Coronary artery (tissue), 2 donors: ENCODE results near the gene USP24.
A peak's percentile ranks its signal among the peaks of the same experiment; 100 is the strongest.

Experiments
- DNase-seq: peaks from one replicate; pipeline ENCODE4 v3.0.0-alpha.2; 2017; ENCODE audit warnings: low spot score
- H3K27ac ChIP-seq, 2 donors: fragments of 200-600 bp; sonication (generic); one replicate each; pipeline ENCODE4 v1.5.1; 2016 to 2019
- H3K4me3 ChIP-seq: fragments of 200-600 bp; sonication (generic); 2 replicates; pipeline ENCODE4 v1.5.1; 2016; ENCODE audit warnings: mild to moderate bottlenecking, moderate library complexity
- CTCF ChIP-seq: fragments of 200-600 bp; sonication (generic); IDR thresholded peaks from one replicate; pipeline ENCODE4 v1.5.1; 2019; ENCODE audit warnings: antibody characterized with exemption

The USP24 gene

DNA sequence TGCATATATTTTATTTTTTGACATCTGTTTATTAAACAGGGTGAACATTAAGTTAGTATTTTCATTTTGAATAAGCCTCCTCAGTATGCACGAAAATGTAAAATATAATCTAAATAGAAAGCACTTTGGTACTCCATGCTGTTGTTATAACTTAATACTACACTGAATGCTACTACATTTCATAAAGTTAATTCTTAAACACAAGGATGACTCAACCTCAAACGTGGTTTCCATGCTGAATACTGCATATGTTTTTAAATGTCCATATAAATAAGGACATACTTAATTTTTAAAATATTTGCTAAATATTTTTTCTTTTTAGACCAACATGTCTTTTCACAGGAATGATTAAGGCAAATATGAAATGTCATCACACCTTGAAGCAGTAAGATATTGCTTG, 83.9 kb downstream of the USP24 start:
- no peak for DNase-seq
- no peak overlapping the region for H3K4me3 ChIP-seq
- TF ChIP-seq CTCF, result no peak
- H3K27ac ChIP-seq, result no peak overlapping the region

- no peak for TF ChIP-seq CTCF
- DNase-seq, result no peak
- no peak overlapping the region for H3K4me3 ChIP-seq
- H3K27ac ChIP-seq, result peak overlapping the region in 1 of 2 donors; percentile 10
Measured at GRCh38 chr1:55129194-55129728, 85.9 kb downstream of the USP24 start.

DNA sequence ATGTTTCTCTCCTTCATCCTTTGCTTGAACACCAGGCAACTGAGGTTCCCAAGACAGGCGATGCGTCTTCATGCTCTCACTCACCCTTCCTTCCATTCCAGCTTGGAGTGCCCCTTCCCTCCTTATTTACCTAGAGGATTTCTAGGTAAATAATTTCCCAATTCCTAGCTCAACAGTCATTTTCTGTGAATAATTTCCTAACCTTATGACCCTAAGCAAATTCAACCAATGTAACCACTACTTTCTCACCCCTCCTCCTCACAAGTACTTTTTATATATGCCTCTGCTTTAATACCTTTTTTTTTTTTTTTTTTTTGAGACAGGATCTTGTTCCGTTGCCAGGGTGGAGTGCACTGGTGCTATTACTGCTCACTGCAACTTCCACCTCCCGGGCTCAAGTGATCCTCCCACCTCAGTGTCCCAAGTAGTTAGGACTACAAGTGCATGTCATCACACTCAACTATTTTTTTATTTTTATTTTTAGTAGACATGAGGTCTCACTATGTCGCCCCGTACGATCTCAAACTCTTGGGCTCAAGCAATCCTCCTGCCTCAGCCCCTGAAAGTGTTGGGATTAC, 86.7 kb downstream of the USP24 start:
- no peak for TF ChIP-seq CTCF
- H3K4me3 ChIP-seq, result no peak overlapping the region
- H3K27ac ChIP-seq, result no peak overlapping the region
- no peak for DNase-seq

DNA sequence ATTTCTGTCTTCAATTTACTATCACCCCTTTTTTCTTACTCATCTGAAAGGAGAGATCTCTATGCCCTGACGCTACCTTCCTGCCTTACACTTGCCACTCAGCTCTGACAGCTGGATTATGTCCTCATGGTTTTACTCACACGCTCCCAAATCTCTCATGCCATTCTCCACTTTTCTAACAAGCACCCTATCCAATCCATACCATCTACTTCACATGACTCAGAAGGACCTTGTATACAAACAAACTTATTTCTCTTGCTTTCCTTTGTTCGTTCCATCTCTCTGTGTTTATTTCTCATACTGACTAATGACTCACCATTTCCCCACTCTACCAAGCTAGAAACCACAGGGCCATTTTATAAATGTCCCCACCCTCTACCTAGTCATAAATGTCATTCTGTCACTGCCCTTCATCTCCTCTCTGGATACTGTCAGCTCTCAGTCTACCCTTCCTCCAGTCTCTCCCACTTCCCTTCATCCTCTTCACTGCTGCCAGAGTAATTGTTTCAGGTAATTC, 87.3 kb downstream of the USP24 start:
- H3K27ac ChIP-seq, result no peak overlapping the region
- no peak for DNase-seq
- H3K4me3 ChIP-seq, result no peak overlapping the region
- TF ChIP-seq CTCF, result no peak

- no peak overlapping the region for H3K27ac ChIP-seq
- no peak overlapping the region for H3K4me3 ChIP-seq
- no peak for DNase-seq
- no peak for TF ChIP-seq CTCF
Measured at GRCh38 chr1:55124470-55124869, 90.7 kb downstream of the USP24 start.

GRCh38 chr1:55120538-55120937, 94.6 kb downstream of the USP24 start:
- H3K27ac ChIP-seq, result no peak overlapping the region
- H3K4me3 ChIP-seq, result no peak overlapping the region
- TF ChIP-seq CTCF, result no peak
- no peak for DNase-seq

DNA sequence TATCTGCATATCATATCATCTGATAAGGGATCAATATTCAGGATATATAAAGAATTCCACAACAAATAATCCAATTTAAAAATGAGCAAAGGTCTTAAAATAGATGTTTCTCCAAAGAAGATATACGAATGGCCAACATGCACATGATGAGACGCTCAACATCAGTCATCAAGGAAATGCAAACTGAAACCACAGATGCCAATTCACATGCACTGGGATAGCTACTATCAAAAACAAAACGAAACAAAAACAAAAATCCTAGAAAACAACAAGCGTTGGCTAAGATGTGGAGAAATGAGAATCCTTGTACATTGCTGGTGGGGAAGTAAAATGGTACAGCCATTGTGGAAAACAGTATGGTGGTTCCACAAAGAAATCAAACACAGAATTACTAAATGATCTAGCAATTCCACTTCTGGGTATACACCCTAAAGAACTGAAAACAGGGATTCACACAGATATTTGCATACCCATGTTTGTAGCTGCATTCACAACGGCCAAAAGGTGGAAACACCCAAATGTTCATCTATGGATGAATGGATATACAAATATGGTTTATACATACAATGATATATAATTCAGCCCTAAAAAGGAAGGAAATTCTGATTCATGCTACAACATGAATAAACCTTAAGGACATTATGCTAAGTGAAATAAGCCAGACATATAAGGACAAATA, 96.4 kb downstream of the USP24 start:
- DNase-seq, result no peak
- Histone ChIP-seq H3K27ac (no peak overlapping the region), H3K4me3 (no peak overlapping the region)
- TF ChIP-seq CTCF, result no peak
